Fibroblast of villous mesenchyme (primary cell): ENCODE results near the gene CLASP1. TPM values are rescaled to one million over a fixed set of nuclear protein-coding genes. Genes with fewer than 3 reads are reported as not detected.
"Not testable (repeated sequence)": the region's sequence is repeated elsewhere in the genome, so short reads cannot be mapped to it uniquely, and the experiment has no call there.

Experiments used
- DNase-seq: peaks from one replicate; pipeline ENCODE4 v3.0.0-alpha.2; 2010; ENCODE audit warnings: low read depth
- H3K4me3 ChIP-seq: 2 replicates; pipeline ENCODE4 v1.5.1; 2011; ENCODE audit warnings: low read depth, mild to moderate bottlenecking, low read length
- CTCF ChIP-seq: IDR thresholded peaks from 2 replicates; pipeline ENCODE4 v1.5.1; 2012; ENCODE audit warnings: low read depth, mild to moderate bottlenecking, low read length; ENCODE audit not compliant: insufficient read depth
- total RNA-seq: library from RNA; depleted of rRNA; stranded (reverse); fragments of >200 nt; gene quantifications from 2 replicates; pipeline ENCODE4 v1.2.3, GENCODE V29; 2012

CLASP1 gene
- 47.4 and 58.3 TPM in 2 replicates for total RNA-seq

GRCh38 chr2:121649149-121649595, at the start of gene CLASP1:
Gene CLASP1 (minus strand): TSS chr2:121649462. CDS start chr2:121605895, 43,567 bp downstream.
- DNase-seq: no peak

GRCh38 chr2:121698318-121698930, 49.2 kb upstream of the CLASP1 start:
- H3K4me3 ChIP-seq: no peak overlapping the region
- no peak for TF ChIP-seq CTCF
- no peak for DNase-seq

More at GRCh38 chr2:121649149-121649595, at the start of gene CLASP1:
- H3K4me3 ChIP-seq: peak within 1 kb of the TSS; percentile 97
- no peak for TF ChIP-seq CTCF

GRCh38 chr2:121697108-121697631, 47.9 kb upstream of the CLASP1 start:
- no peak for TF ChIP-seq CTCF
- no peak overlapping the region for H3K4me3 ChIP-seq
- DNase-seq: no peak

GRCh38 chr2:121696410-121696930, 47.2 kb upstream of the CLASP1 start:
- no peak for TF ChIP-seq CTCF
- H3K4me3 ChIP-seq: no peak overlapping the region
- no peak for DNase-seq

- H3K4me3 ChIP-seq: no peak overlapping the region
- no peak for DNase-seq
- TF ChIP-seq CTCF: no peak
Measured at GRCh38 chr2:121695171-121695451, 45.8 kb upstream of the CLASP1 start.

GRCh38 chr2:121694398-121695170, 45.3 kb upstream of the CLASP1 start:
- DNase-seq: peak; percentile 19
- no peak overlapping the region for H3K4me3 ChIP-seq
- no peak for TF ChIP-seq CTCF

- DNase-seq: not testable (repeated sequence)
Measured at GRCh38 chr2:121690572-121690971, 41.3 kb upstream of the CLASP1 start.

More at GRCh38 chr2:121690572-121690971, 41.3 kb upstream of the CLASP1 start:
- H3K4me3 ChIP-seq: not testable (repeated sequence)
